Measurements from ENCODE around the gene ANKRD44. TPM values are rescaled to one million over a fixed set of nuclear protein-coding genes. Genes with fewer than 3 reads are reported as not detected.
"Not testable (repeated sequence)": the region's sequence is repeated elsewhere in the genome, so short reads cannot be mapped to it uniquely, and the experiment has no call there.

Gene ANKRD44
- total and polyA plus RNA-seq, 4 experiments from 2014 or later: 51.5 to 248 (median 158) TPM

- Histone ChIP-seq H3K36me3 (ENCODE audit: insufficient read depth, low read length) (peaks cover 31% of the 10 kb centered on the region), H3K27ac (ENCODE audit: low read depth, low read length) (no peak overlapping the region), H3K4me3 (ENCODE audit: low read length in 2 of 2) (no peak overlapping the region), H3K27me3 (ENCODE audit: insufficient read depth, low read length) (no peaks in the 10 kb centered on the region), H3K9me3 (ENCODE audit: control insufficient read depth in 1 of 2, low read length in 2 of 2) (no peaks in the 10 kb centered on the region), H3K4me1 (ENCODE audit: insufficient read depth, low read length) (peaks cover 49% of the 10 kb centered on the region)
- Mint-ChIP-seq H3K27ac (peak overlapping the region in 6 of 7 donors; percentile 44 to 87 (median 76)), H3K27me3 (no peaks in the 10 kb centered on the region), H3K4me1 (peaks cover 55 to 79% (median 65%) of the 10 kb centered on the region in 4 donors), H3K4me3 (peak overlapping the region in 3 of 8 donors; percentile 8 to 39 (median 28)), H3K9me3 (peaks cover 0 to 10% (median 4%) of the 10 kb centered on the region in 8 donors), H3K36me3 (peaks cover 94 to 95% of the 10 kb centered on the region in 2 donors)
- intact Hi-C loops (cut with micrococcal nuclease): no loop called here
- ChIA-PET POLR2A (ENCODE audit: partially characterized antibody) (interaction anchor here (1.2 kb wide), 1 partner anchor 10 kb away, joined by 4 read pairs; no protein-coding TSS in a partner anchor), CTCF (ENCODE audit: partially characterized antibody) (interaction anchor here (0.8 to 1.0 kb wide), 2 partner anchors 95 to 117 kb away, joined by 3 to 4 read pairs; no protein-coding TSS in a partner anchor)
- DNase-seq: no peak
Measured at GRCh38 chr2:197073270-197073669, 237.3 kb downstream of the ANKRD44 start.

GRCh38 chr2:197072533-197072932 lies 238.0 kb downstream of the ANKRD44 start:
- Histone ChIP-seq H3K4me3 (ENCODE audit: low read length in 2 of 2) (no peak overlapping the region), H3K4me1 (ENCODE audit: insufficient read depth, low read length) (peaks cover 49% of the 10 kb centered on the region), H3K9me3 (ENCODE audit: control insufficient read depth in 1 of 2, low read length in 2 of 2) (no peaks in the 10 kb centered on the region), H3K36me3 (ENCODE audit: insufficient read depth, low read length) (peaks cover 24% of the 10 kb centered on the region), H3K27me3 (ENCODE audit: insufficient read depth, low read length) (no peaks in the 10 kb centered on the region), H3K27ac (ENCODE audit: low read depth, low read length) (no peak overlapping the region)
- peaks cover 86 to 88% of the 10 kb centered on the region in 2 donors for H3K36me3 Mint-ChIP-seq
- H3K4me1 Mint-ChIP-seq: peaks cover 55 to 80% (median 66%) of the 10 kb centered on the region in 4 donors
- no peaks in the 10 kb centered on the region for H3K27me3 Mint-ChIP-seq
- ChIA-PET POLR2A (ENCODE audit: partially characterized antibody) (interaction anchor here (1.2 kb wide), 1 partner anchor 10 kb away, joined by 4 read pairs; no protein-coding TSS in a partner anchor), CTCF (ENCODE audit: partially characterized antibody) (interaction anchor here (0.6 to 1.1 kb wide), 3 partner anchors 12 to 472 kb away, joined by 3 to 6 read pairs (median 3); no protein-coding TSS in a partner anchor)
- DNase-seq: no peak
- H3K27ac Mint-ChIP-seq: peak overlapping the region in 5 of 7 donors; percentile 20 to 72 (median 65)
- H3K4me3 Mint-ChIP-seq: no peak overlapping the region
- intact Hi-C loops (cut with micrococcal nuclease): no loop called here
- peaks cover 0 to 10% (median 4%) of the 10 kb centered on the region in 8 donors for H3K9me3 Mint-ChIP-seq

GRCh38 chr2:197071790-197072436 lies 238.7 kb downstream of the ANKRD44 start:
- Histone ChIP-seq H3K36me3 (ENCODE audit: insufficient read depth, low read length) (peaks cover 18% of the 10 kb centered on the region), H3K4me1 (ENCODE audit: insufficient read depth, low read length) (peaks cover 49% of the 10 kb centered on the region), H3K27ac (ENCODE audit: low read depth, low read length) (no peak overlapping the region), H3K27me3 (ENCODE audit: insufficient read depth, low read length) (no peaks in the 10 kb centered on the region), H3K9me3 (ENCODE audit: control insufficient read depth in 1 of 2, low read length in 2 of 2) (no peaks in the 10 kb centered on the region), H3K4me3 (ENCODE audit: low read length in 2 of 2) (no peak overlapping the region)
- no peaks in the 10 kb centered on the region for H3K27me3 Mint-ChIP-seq
- no peak for DNase-seq
- CTCF ChIA-PET (ENCODE audit: partially characterized antibody): interaction anchor here (0.7 to 1.1 kb wide), 2 partner anchors 11 to 14 kb away, joined by 3 to 6 read pairs; no protein-coding TSS in a partner anchor
- H3K9me3 Mint-ChIP-seq: peaks cover 0 to 10% (median 4%) of the 10 kb centered on the region in 8 donors
- POLR2A ChIA-PET (ENCODE audit: partially characterized antibody): interaction anchor here (0.9 to 1.2 kb wide), 2 partner anchors 9 to 10 kb away, joined by 3 to 4 read pairs; no protein-coding TSS in a partner anchor
- H3K4me1 Mint-ChIP-seq: peaks cover 55 to 77% (median 67%) of the 10 kb centered on the region in 4 donors
- intact Hi-C loops (cut with micrococcal nuclease): no loop called here
- H3K36me3 Mint-ChIP-seq: peaks cover 80 to 81% of the 10 kb centered on the region in 2 donors
- H3K27ac Mint-ChIP-seq: peak overlapping the region; percentile 2 to 82 (median 49)
- peak overlapping the region in 4 of 8 donors; percentile 26 to 59 (median 58) for H3K4me3 Mint-ChIP-seq

- peak overlapping the region; percentile 2 to 82 (median 57) for H3K27ac Mint-ChIP-seq
- Histone ChIP-seq H3K27me3 (ENCODE audit: insufficient read depth, low read length) (no peaks in the 10 kb centered on the region), H3K9me3 (ENCODE audit: control insufficient read depth in 1 of 2, low read length in 2 of 2) (no peaks in the 10 kb centered on the region), H3K4me3 (ENCODE audit: low read length in 2 of 2) (no peak overlapping the region), H3K4me1 (ENCODE audit: insufficient read depth, low read length) (peaks cover 49% of the 10 kb centered on the region), H3K36me3 (ENCODE audit: insufficient read depth, low read length) (peaks cover 11% of the 10 kb centered on the region), H3K27ac (ENCODE audit: low read depth, low read length) (no peak overlapping the region)
- peak overlapping the region in 4 of 8 donors; percentile 26 to 59 (median 58) for H3K4me3 Mint-ChIP-seq
- peaks cover 79 to 80% of the 10 kb centered on the region in 2 donors for H3K36me3 Mint-ChIP-seq
- H3K9me3 Mint-ChIP-seq: peaks cover 0 to 10% (median 4%) of the 10 kb centered on the region in 8 donors
- ChIA-PET CTCF (ENCODE audit: partially characterized antibody) (no interaction called here), POLR2A (ENCODE audit: partially characterized antibody) (interaction anchor here (0.9 kb wide), 1 partner anchor 9 kb away, joined by 3 read pairs; no protein-coding TSS in a partner anchor)
- intact Hi-C loops (cut with micrococcal nuclease): no loop called here
- peaks cover 57 to 80% (median 69%) of the 10 kb centered on the region in 4 donors for H3K4me1 Mint-ChIP-seq
- no peak for DNase-seq
- no peaks in the 10 kb centered on the region for H3K27me3 Mint-ChIP-seq
Measured at GRCh38 chr2:197071213-197071612, 239.4 kb downstream of the ANKRD44 start.

GRCh38 chr2:197069958-197070357 lies 240.6 kb downstream of the ANKRD44 start:
- ChIA-PET CTCF (ENCODE audit: partially characterized antibody) (no interaction called here), POLR2A (ENCODE audit: partially characterized antibody) (no interaction called here)
- peak in 1 of 5 donors; percentile 13 for DNase-seq
- intact Hi-C loops (cut with micrococcal nuclease): no loop called here
- H3K27me3 Mint-ChIP-seq: no peaks in the 10 kb centered on the region
- peaks cover 80 to 82% of the 10 kb centered on the region in 2 donors for H3K36me3 Mint-ChIP-seq
- Histone ChIP-seq H3K4me1 (ENCODE audit: insufficient read depth, low read length) (peaks cover 49% of the 10 kb centered on the region), H3K27ac (ENCODE audit: low read depth, low read length) (no peak overlapping the region), H3K9me3 (ENCODE audit: control insufficient read depth in 1 of 2, low read length in 2 of 2) (no peaks in the 10 kb centered on the region), H3K4me3 (ENCODE audit: low read length in 2 of 2) (no peak overlapping the region), H3K27me3 (ENCODE audit: insufficient read depth, low read length) (no peaks in the 10 kb centered on the region), H3K36me3 (ENCODE audit: insufficient read depth, low read length) (peaks cover 7% of the 10 kb centered on the region)
- H3K9me3 Mint-ChIP-seq: peaks cover 0 to 10% (median 4%) of the 10 kb centered on the region in 8 donors
- peak overlapping the region; percentile 23 to 82 (median 65) for H3K27ac Mint-ChIP-seq
- peaks cover 63 to 90% (median 76%) of the 10 kb centered on the region in 4 donors for H3K4me1 Mint-ChIP-seq
- peak overlapping the region in 5 of 8 donors; percentile 6 to 61 (median 26) for H3K4me3 Mint-ChIP-seq

GRCh38 chr2:197062574-197062973 lies 248.0 kb downstream of the ANKRD44 start:
- H3K27me3 ChIP-seq (ENCODE audit: insufficient read depth, low read length); H3K27ac ChIP-seq (ENCODE audit: low read depth, low read length); H3K4me3 ChIP-seq (ENCODE audit: low read length in 2 of 2); H3K9me3 Mint-ChIP-seq; intact Hi-C loops (cut with micrococcal nuclease); H3K9me3 ChIP-seq (ENCODE audit: control insufficient read depth in 1 of 2, low read length in 2 of 2); H3K27me3 Mint-ChIP-seq: not testable (repeated sequence)
- ChIA-PET POLR2A (ENCODE audit: partially characterized antibody) (interaction anchor here (0.9 to 1.7 kb wide), 4 partner anchors 9 to 143 kb away, joined by 3 to 4 read pairs (median 3); no protein-coding TSS in a partner anchor), CTCF (ENCODE audit: partially characterized antibody) (interaction anchor here (0.9 to 1.5 kb wide), 2 partner anchors 36 to 51 kb away, joined by 3 to 6 read pairs; no protein-coding TSS in a partner anchor)
- Histone ChIP-seq H3K36me3 (ENCODE audit: insufficient read depth, low read length) (peaks cover 21% of the 10 kb centered on the region), H3K4me1 (ENCODE audit: insufficient read depth, low read length) (peaks cover 17% of the 10 kb centered on the region)
- peak overlapping the region; percentile 38 to 86 (median 64) for H3K27ac Mint-ChIP-seq
- H3K4me3 Mint-ChIP-seq: peak overlapping the region in 6 of 8 donors; percentile 21 to 46 (median 35)
- peaks cover 32 to 72% (median 50%) of the 10 kb centered on the region in 4 donors for H3K4me1 Mint-ChIP-seq
- DNase-seq: peak; percentile 39 to 67 (median 59)
- H3K36me3 Mint-ChIP-seq: peaks cover 74 to 90% of the 10 kb centered on the region in 2 donors

- H3K4me3 ChIP-seq (ENCODE audit: low read length in 2 of 2): no peak overlapping the region
- Mint-ChIP-seq H3K4me1 (peaks cover 22 to 55% (median 31%) of the 10 kb centered on the region in 4 donors), H3K27me3 (no peaks in the 10 kb centered on the region), H3K36me3 (peaks cover 80 to 98% of the 10 kb centered on the region in 2 donors), H3K9me3 (peaks cover 0 to 26% (median 13%) of the 10 kb centered on the region in 8 donors), H3K27ac (peak overlapping the region in 3 of 7 donors; percentile 64 to 80 (median 77)), H3K4me3 (no peak overlapping the region)
- H3K27me3 ChIP-seq (ENCODE audit: insufficient read depth, low read length): no peaks in the 10 kb centered on the region
- CTCF ChIA-PET (ENCODE audit: partially characterized antibody): no interaction called here
- intact Hi-C loops (cut with micrococcal nuclease): loop anchor here (2.0 kb wide), 1 partner anchor 15 kb away; no protein-coding TSS in a partner anchor
- peaks cover 0 to 6% of the 10 kb centered on the region in 2 donors for H3K9me3 ChIP-seq (ENCODE audit: control insufficient read depth in 1 of 2, low read length in 2 of 2)
- H3K36me3 ChIP-seq (ENCODE audit: insufficient read depth, low read length): peaks cover 35% of the 10 kb centered on the region
- POLR2A ChIA-PET (ENCODE audit: partially characterized antibody): interaction anchor here (1.0 kb wide), 1 partner anchor 8 kb away, joined by 4 read pairs; no protein-coding TSS in a partner anchor
- DNase-seq: no peak
- H3K27ac ChIP-seq (ENCODE audit: low read depth, low read length): no peak overlapping the region
- peaks cover 21% of the 10 kb centered on the region for H3K4me1 ChIP-seq (ENCODE audit: insufficient read depth, low read length)
Measured at GRCh38 chr2:197059477-197059876, 251.1 kb downstream of the ANKRD44 start.

Measured in CD4-positive, alpha-beta memory T cell (primary cell).